SIG-M5 treated with dmso at 0.1 percent for 504 hours (cell line): ENCODE results near the gene SIRPB1.
A peak's percentile ranks its signal among the peaks of the same experiment; 100 is the strongest.
"Not testable (repeated sequence)": the region's sequence is repeated elsewhere in the genome, so short reads cannot be mapped to it uniquely, and the experiment has no call there.

Experiments
- DNase-seq: peaks from one replicate; lab custom pipeline; 2025; ENCODE audit not compliant: unreplicated experiment; lab: John Stamatoyannopoulos, UW

SIRPB1 gene

GRCh38 chr20:1637226-1637625, 17.4 kb upstream of the SIRPB1 start:
- no peak for DNase-seq

GRCh38 chr20:1636621-1637020, 16.8 kb upstream of the SIRPB1 start:
- DNase-seq: no peak

- no peak for DNase-seq
Measured at GRCh38 chr20:1635291-1635979, 15.6 kb upstream of the SIRPB1 start.

GRCh38 chr20:1633535-1633934, 13.7 kb upstream of the SIRPB1 start:
- no peak for DNase-seq

GRCh38 chr20:1632178-1632577, 12.4 kb upstream of the SIRPB1 start:
- no peak for DNase-seq

GRCh38 chr20:1631309-1632151, 11.7 kb upstream of the SIRPB1 start:
- DNase-seq: no peak

GRCh38 chr20:1630186-1630585, 10.4 kb upstream of the SIRPB1 start:
- DNase-seq: no peak

- no peak for DNase-seq
Measured at GRCh38 chr20:1629321-1629720, 9.5 kb upstream of the SIRPB1 start.

- no peak for DNase-seq
Measured at GRCh38 chr20:1628621-1629020, 8.8 kb upstream of the SIRPB1 start.

GRCh38 chr20:1627200-1627550, 7.4 kb upstream of the SIRPB1 start:
- no peak for DNase-seq

- no peak for DNase-seq
Measured at GRCh38 chr20:1626528-1627199, 6.9 kb upstream of the SIRPB1 start.

- DNase-seq: no peak
Measured at GRCh38 chr20:1625083-1625690, 5.4 kb upstream of the SIRPB1 start.

GRCh38 chr20:1623501-1624205, 3.8 kb upstream of the SIRPB1 start:
- DNase-seq: peak; percentile 87

GRCh38 chr20:1622450-1622849, 2.6 kb upstream of the SIRPB1 start:
- DNase-seq: peak; percentile 71

GRCh38 chr20:1621316-1621715, 1.5 kb upstream of the SIRPB1 start:
- DNase-seq: no peak

- peak; percentile 85 for DNase-seq
Measured at GRCh38 chr20:1618954-1619540, 762 bp downstream of the SIRPB1 start.

- DNase-seq: no peak
Measured at GRCh38 chr20:1618479-1618878, 1.3 kb downstream of the SIRPB1 start.

- DNase-seq: no peak
Measured at GRCh38 chr20:1616858-1617434, 2.9 kb downstream of the SIRPB1 start.

- DNase-seq: not testable (repeated sequence)
Measured at GRCh38 chr20:1610404-1610803, 9.4 kb downstream of the SIRPB1 start.

GRCh38 chr20:1608678-1609347, 11.0 kb downstream of the SIRPB1 start:
- not testable (repeated sequence) for DNase-seq
